HG03175 (cell line): Measurements from ENCODE around the gene KRTAP5-6.
"Not testable (repeated sequence)": the region's sequence is repeated elsewhere in the genome, so short reads cannot be mapped to it uniquely, and the experiment has no call there.

ENCODE experiments used
- ATAC-seq: cut with Tn5 transposase; IDR thresholded peaks from one replicate; pipeline ENCODE4 v1.9.1; 2021; ENCODE audit warnings: mild to moderate bottlenecking, moderate library complexity; ENCODE audit not compliant: unreplicated experiment

KRTAP5-6 gene

GRCh38 chr11:1683216-1683615 is 13.8 kb upstream of the KRTAP5-6 start:
- not testable (repeated sequence) for ATAC-seq

GRCh38 chr11:1683904-1684572 is 13.0 kb upstream of the KRTAP5-6 start:
- not testable (repeated sequence) for ATAC-seq

GRCh38 chr11:1684886-1685874 is 11.8 kb upstream of the KRTAP5-6 start:
- ATAC-seq: not testable (repeated sequence)

GRCh38 chr11:1686220-1686619 is 10.8 kb upstream of the KRTAP5-6 start:
- not testable (repeated sequence) for ATAC-seq

GRCh38 chr11:1688336-1688947 is 8.6 kb upstream of the KRTAP5-6 start:
- not testable (repeated sequence) for ATAC-seq

GRCh38 chr11:1689250-1690166 is 7.5 kb upstream of the KRTAP5-6 start:
- ATAC-seq: not testable (repeated sequence)

GRCh38 chr11:1690167-1691025 is 6.6 kb upstream of the KRTAP5-6 start:
- ATAC-seq: no peak

- ATAC-seq: no peak
Observed at GRCh38 chr11:1691026-1691877, 5.7 kb upstream of the KRTAP5-6 start.

GRCh38 chr11:1691878-1692707 is 4.9 kb upstream of the KRTAP5-6 start:
- ATAC-seq: no peak

- no peak for ATAC-seq
Observed at GRCh38 chr11:1692708-1693326, 4.2 kb upstream of the KRTAP5-6 start.

- ATAC-seq: no peak
Observed at GRCh38 chr11:1693327-1694063, 3.5 kb upstream of the KRTAP5-6 start.

- peak; percentile 63 for ATAC-seq
Observed at GRCh38 chr11:1694064-1694845, 2.7 kb upstream of the KRTAP5-6 start.

- no peak for ATAC-seq
Observed at GRCh38 chr11:1694846-1695547, 2.0 kb upstream of the KRTAP5-6 start.

- ATAC-seq: no peak
Observed at GRCh38 chr11:1695548-1696108, 1.4 kb upstream of the KRTAP5-6 start.

- ATAC-seq: no peak
Observed at GRCh38 chr11:1699771-1700170, 2.8 kb downstream of the KRTAP5-6 start.
